Activated CD4-positive, alpha-beta T cell treated with anti-CD3 and anti-CD28 coated beads, Interleukin-2, amount 10 ng/mL, durations not matched to agents 24 days and 14 days (primary cell): ENCODE results near the gene CNN2. TPM values are rescaled to one million over a fixed set of nuclear protein-coding genes. Genes with fewer than 3 reads are reported as not detected.

Source experiments
- DNase-seq: peaks from one replicate; pipeline ENCODE4 v3.0.0; 2022
- H3K27ac Mint-ChIP-seq: one replicate; pipeline ENCODE4 v1.8.0; 2022; ENCODE audit warnings: mild to moderate bottlenecking, mixed read lengths
- H3K27me3 Mint-ChIP-seq: one replicate; pipeline ENCODE4 v1.8.0; 2022; ENCODE audit warnings: mixed read lengths
- H3K36me3 Mint-ChIP-seq: one replicate; pipeline ENCODE4 v1.8.0; 2022; ENCODE audit warnings: low read depth, mild to moderate bottlenecking, mixed read lengths
- H3K4me1 Mint-ChIP-seq: one replicate; pipeline ENCODE4 v1.8.0; 2021; ENCODE audit warnings: mixed read lengths
- H3K4me3 Mint-ChIP-seq: one replicate; pipeline ENCODE4 v1.8.0; 2022; ENCODE audit warnings: mild to moderate bottlenecking, moderate library complexity, mixed read lengths
- H3K9me3 Mint-ChIP-seq: one replicate; pipeline ENCODE4 v1.8.0; 2021; ENCODE audit warnings: mixed read lengths
- intact Hi-C: fragments of 100-400 bp; cut with micrococcal nuclease; formaldehyde crosslinking; loops from one replicate; pipeline ENCODE4 v1.15.1; 2023
- total RNA-seq: library from RNA; stranded (reverse); gene quantifications from 2 replicates; pipeline ENCODE4 v1.2.3, GENCODE V29; 2022

The CNN2 gene
- total RNA-seq, 1 donor from 2014 or later, result 112 TPM

DNA sequence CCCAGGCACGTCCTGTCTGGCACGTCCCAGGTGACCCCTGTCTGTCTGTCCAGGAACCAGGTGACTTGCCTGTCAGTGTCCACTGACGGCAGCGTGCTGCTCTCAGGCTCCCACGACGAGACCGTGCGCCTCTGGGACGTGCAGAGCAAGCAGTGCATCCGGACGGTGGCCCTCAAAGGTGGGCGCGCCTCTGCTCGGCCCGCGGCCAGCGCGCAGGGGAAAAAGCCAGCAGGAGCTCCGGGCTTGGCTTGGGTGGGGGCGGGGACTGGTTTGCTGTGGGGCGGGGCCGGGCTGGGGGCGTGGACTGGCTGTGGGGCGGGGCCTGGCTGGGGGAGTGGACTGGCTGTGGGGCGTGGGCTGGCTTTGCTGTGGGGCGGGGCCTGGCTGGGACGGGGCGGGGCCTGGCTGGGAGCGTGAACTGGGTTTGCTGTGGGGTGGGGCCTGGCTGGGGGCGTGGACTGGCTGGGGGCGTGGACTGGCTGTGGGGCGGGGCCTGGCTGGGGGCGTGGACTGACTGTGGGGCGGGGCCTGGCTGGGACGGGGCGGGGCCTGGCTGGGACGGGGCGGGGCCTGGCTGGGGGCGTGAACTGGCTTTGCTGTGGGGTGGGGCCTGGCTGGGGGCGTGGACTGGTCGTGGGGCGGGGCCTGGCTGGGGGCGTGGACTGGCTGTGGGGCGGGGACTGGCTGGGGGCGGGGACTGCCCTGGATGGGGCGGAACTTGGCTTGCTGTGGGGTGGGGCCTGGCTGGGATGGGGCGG, 35.1 kb upstream of the CNN2 start:
- Mint-ChIP-seq H3K4me1 (peaks cover 2% of the 10 kb centered on the region), H3K27me3 (peaks cover 1% of the 10 kb centered on the region), H3K9me3 (no peaks in the 10 kb centered on the region), H3K27ac (no peak overlapping the region), H3K36me3 (peaks cover 28% of the 10 kb centered on the region), H3K4me3 (no peak overlapping the region)
- peak; percentile 82 for DNase-seq
- intact Hi-C loops, result no loop called here

DNA sequence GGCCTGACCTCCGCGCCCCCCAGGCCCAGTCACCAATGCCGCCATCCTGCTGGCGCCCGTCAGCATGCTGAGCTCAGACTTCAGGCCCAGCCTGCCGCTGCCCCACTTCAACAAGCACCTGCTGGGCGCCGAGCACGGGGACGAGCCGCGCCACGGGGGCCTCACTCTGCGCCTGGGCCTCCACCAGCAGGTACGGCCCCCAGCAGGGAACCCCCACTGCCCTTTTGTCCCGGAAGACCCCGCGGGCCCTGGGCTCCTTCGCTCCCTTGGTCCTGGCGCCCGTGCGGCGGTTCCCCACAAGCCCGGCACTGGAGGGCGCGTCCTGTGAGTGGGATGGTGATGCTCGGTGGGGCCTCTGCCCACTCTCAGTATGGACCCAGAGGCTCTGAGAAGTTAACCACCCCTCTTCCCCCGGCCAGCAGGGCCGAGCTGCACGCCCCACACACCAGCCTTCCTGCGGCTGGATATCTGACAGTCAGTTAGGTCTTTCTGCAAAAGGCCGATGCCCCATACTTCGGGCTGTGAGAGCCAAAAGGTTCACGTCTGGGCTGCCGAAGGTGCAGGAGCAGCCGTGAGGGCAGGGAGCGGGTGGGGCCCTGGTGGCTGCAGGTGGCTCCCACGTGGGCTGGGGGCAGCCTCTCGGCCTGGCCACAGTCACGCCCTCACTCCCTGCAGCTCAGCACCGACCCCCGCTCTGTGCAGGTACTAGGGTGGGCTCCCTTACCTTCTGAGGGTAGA, 34.3 kb upstream of the CNN2 start:
- H3K4me1 Mint-ChIP-seq, result peaks cover 5% of the 10 kb centered on the region
- intact Hi-C loops, result no loop called here
- H3K27me3 Mint-ChIP-seq, result peaks cover 8% of the 10 kb centered on the region

DNA sequence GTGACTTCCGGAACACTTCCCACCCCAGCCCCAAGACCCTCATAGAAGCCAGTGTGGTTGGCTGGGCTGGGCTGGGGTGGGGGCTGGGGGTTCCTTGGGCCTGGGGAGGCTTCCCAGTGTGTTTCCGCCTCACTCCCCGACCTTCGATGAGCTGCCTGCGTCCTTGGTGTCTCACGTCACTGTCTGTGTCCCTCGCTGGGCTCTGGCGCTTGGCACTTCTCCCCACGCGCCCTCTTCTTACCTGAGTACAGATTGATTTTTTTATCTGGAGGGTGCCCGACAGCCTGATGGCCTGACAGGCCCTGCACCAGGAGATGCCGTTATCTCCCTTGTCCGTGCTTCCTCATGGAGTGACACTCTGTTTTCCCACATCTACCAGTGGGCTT, 33.7 kb upstream of the CNN2 start:
- Mint-ChIP-seq H3K4me3 (no peak overlapping the region), H3K9me3 (no peaks in the 10 kb centered on the region), H3K36me3 (peaks cover 23% of the 10 kb centered on the region), H3K27me3 (peaks cover 10% of the 10 kb centered on the region), H3K27ac (no peak overlapping the region), H3K4me1 (peaks cover 5% of the 10 kb centered on the region)
- intact Hi-C loops, result no loop called here
- DNase-seq, result no peak

More for the DNA sequence above, 34.3 kb upstream of the CNN2 start:
- Mint-ChIP-seq H3K9me3 (no peaks in the 10 kb centered on the region), H3K27ac (no peak overlapping the region), H3K36me3 (peaks cover 24% of the 10 kb centered on the region), H3K4me3 (no peak overlapping the region)
- no peak for DNase-seq

GRCh38 chr19:993361-993830, 33.0 kb upstream of the CNN2 start:
- H3K27me3 Mint-ChIP-seq, result peaks cover 16% of the 10 kb centered on the region
- peaks cover 21% of the 10 kb centered on the region for H3K36me3 Mint-ChIP-seq
- intact Hi-C loops, result no loop called here
- no peaks in the 10 kb centered on the region for H3K9me3 Mint-ChIP-seq
- DNase-seq, result no peak
- no peak overlapping the region for H3K4me3 Mint-ChIP-seq
- H3K27ac Mint-ChIP-seq, result no peak overlapping the region
- peaks cover 5% of the 10 kb centered on the region for H3K4me1 Mint-ChIP-seq

- Mint-ChIP-seq H3K36me3 (peaks cover 17% of the 10 kb centered on the region), H3K4me1 (peaks cover 7% of the 10 kb centered on the region), H3K9me3 (no peaks in the 10 kb centered on the region), H3K27me3 (peaks cover 19% of the 10 kb centered on the region), H3K4me3 (no peak overlapping the region), H3K27ac (no peak overlapping the region)
- intact Hi-C loops, result no loop called here
- no peak for DNase-seq
Measured at GRCh38 chr19:993831-994393, 32.5 kb upstream of the CNN2 start.

DNA sequence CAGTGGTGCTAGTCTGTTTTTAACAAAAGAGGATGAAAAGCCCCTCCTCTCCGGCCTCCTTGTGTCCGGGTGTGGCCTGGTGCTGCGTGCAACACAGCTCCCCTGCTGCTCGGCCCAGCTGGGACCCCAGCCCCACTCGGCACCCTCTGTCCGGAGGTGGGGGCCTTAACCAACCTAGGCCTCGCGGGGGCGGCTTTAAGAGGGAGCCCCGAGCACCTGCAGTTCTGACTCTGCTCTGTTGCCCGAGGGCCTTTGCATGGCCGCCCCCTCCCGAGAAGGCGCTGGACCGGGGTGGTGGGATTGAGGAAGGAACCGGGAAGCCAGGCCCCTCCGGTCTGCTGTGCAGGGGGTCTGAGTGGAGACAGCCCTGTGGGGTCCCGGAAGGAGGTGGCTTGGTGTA, 31.9 kb upstream of the CNN2 start:
- no peak for DNase-seq
- H3K27me3 Mint-ChIP-seq, result peaks cover 25% of the 10 kb centered on the region
- H3K27ac Mint-ChIP-seq, result no peak overlapping the region
- peaks cover 17% of the 10 kb centered on the region for H3K36me3 Mint-ChIP-seq
- H3K9me3 Mint-ChIP-seq, result no peaks in the 10 kb centered on the region
- no peak overlapping the region for H3K4me3 Mint-ChIP-seq
- peaks cover 7% of the 10 kb centered on the region for H3K4me1 Mint-ChIP-seq
- intact Hi-C loops, result no loop called here

- Mint-ChIP-seq H3K4me1 (peaks cover 7% of the 10 kb centered on the region), H3K9me3 (no peaks in the 10 kb centered on the region), H3K27me3 (peaks cover 28% of the 10 kb centered on the region), H3K27ac (no peak overlapping the region), H3K4me3 (no peak overlapping the region), H3K36me3 (peaks cover 17% of the 10 kb centered on the region)
- no peak for DNase-seq
- intact Hi-C loops, result no loop called here
Measured at GRCh38 chr19:995051-995827, 31.2 kb upstream of the CNN2 start.

DNA sequence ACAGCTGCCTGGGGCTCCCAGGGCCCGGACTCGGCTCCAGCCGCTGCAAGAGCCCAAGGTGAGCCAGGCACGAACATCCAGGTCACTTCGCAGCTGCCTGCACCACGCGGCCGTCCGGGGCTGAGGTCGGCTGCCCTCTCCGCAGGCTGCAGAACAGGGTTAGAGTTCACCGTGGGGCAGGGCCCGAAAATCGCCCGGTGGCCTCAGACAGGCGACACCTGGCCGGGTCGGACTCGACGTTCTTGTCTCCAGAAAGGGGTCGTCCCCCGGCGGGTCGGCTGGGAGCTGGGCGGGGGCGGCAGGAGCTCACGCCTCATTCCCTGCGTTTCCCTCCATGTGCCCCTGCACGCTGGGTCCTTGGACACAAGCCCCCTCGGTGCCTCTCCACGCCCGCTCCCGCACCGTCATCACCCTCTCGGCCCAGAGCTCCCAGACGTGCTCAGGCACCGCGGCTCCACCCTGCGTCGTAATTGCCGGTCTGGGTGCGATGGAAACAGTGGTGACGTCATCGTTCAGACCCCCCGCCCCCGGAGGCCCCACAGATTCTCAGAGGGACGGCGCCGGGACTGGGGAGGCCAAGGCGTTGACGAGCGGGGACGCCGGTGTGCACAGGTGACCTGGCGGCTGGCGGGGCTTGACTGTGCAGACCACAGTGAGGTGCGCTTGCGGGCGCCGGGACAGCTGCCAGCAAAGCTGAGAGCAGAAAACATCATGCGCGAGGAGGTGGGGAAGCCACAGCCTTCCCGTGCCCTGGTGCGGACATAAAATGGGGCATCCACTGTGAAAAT, 30.2 kb upstream of the CNN2 start:
- Mint-ChIP-seq H3K27ac (peak overlapping the region; percentile 53), H3K9me3 (no peaks in the 10 kb centered on the region), H3K36me3 (peaks cover 12% of the 10 kb centered on the region), H3K4me3 (peak overlapping the region; percentile 69), H3K4me1 (peaks cover 8% of the 10 kb centered on the region), H3K27me3 (peaks cover 31% of the 10 kb centered on the region)
- peak; percentile 91 for DNase-seq
- intact Hi-C loops, result no loop called here

- H3K9me3 Mint-ChIP-seq, result no peaks in the 10 kb centered on the region
Measured at GRCh38 chr19:998064-998463, 28.3 kb upstream of the CNN2 start.

DNA sequence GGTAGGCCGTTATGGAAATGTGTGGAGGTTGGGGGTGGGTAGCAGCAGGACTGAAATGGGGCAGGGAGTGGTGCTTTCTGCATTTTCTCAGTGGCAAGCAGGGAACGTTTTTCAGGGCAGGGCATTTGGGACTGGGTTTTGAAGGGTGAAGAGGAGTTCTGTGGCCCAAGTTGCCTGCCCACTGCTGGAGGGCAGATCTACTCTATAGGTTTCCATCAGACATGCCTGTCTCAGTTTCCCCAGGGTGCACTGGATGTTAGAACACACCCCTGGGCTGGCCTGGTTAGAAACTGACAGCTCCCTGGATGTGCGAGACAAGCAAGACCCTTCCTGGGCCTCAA, 27.1 kb upstream of the CNN2 start:
- intact Hi-C loops, result no loop called here
- H3K27ac Mint-ChIP-seq, result no peak overlapping the region

More at GRCh38 chr19:998064-998463, 28.3 kb upstream of the CNN2 start:
- Mint-ChIP-seq H3K27me3 (peaks cover 36% of the 10 kb centered on the region), H3K36me3 (peaks cover 10% of the 10 kb centered on the region), H3K4me3 (no peak overlapping the region), H3K4me1 (peaks cover 9% of the 10 kb centered on the region), H3K27ac (no peak overlapping the region)
- intact Hi-C loops, result no loop called here
- DNase-seq, result no peak

GRCh38 chr19:1000095-1000494, 26.3 kb upstream of the CNN2 start, which contains the start of gene GRIN3B:
Gene GRIN3B, plus strand, starts transcription at chr19:1000419. Its CDS starts 19 bp downstream, at chr19:1000438.
- H3K9me3 Mint-ChIP-seq, result no peaks in the 10 kb centered on the region
- DNase-seq, result peak; percentile 87
- peak within 1 kb of the TSS; percentile 44 for H3K4me3 Mint-ChIP-seq
- peaks cover 5% of the 10 kb centered on the region for H3K36me3 Mint-ChIP-seq
- intact Hi-C loops, result no loop called here
- H3K27me3 Mint-ChIP-seq, result peaks cover 36% of the 10 kb centered on the region
- H3K4me1 Mint-ChIP-seq, result peaks cover 9% of the 10 kb centered on the region
- H3K27ac Mint-ChIP-seq, result peak within 1 kb of the TSS; percentile 48

More for the DNA sequence above, 27.1 kb upstream of the CNN2 start:
- Mint-ChIP-seq H3K4me1 (peaks cover 9% of the 10 kb centered on the region), H3K4me3 (peak overlapping the region; percentile 5), H3K27me3 (peaks cover 36% of the 10 kb centered on the region), H3K9me3 (no peaks in the 10 kb centered on the region), H3K36me3 (peaks cover 5% of the 10 kb centered on the region)
- DNase-seq, result no peak

- peaks cover 10% of the 10 kb centered on the region for H3K4me1 Mint-ChIP-seq
- H3K9me3 Mint-ChIP-seq, result no peaks in the 10 kb centered on the region
- no peak for DNase-seq
- intact Hi-C loops, result loop anchor here (1.0 kb wide), 2 partner anchors 80 to 231 kb away; no protein-coding TSS in a partner anchor
- peak overlapping the region; percentile 48 for H3K27ac Mint-ChIP-seq
- H3K36me3 Mint-ChIP-seq, result peaks cover 5% of the 10 kb centered on the region
- H3K4me3 Mint-ChIP-seq, result peak overlapping the region; percentile 44
- H3K27me3 Mint-ChIP-seq, result peaks cover 36% of the 10 kb centered on the region
Measured at GRCh38 chr19:1000591-1001537, 25.5 kb upstream of the CNN2 start.
